ENCODE data around the gene CMIP. TPM values are rescaled to one million over a fixed set of nuclear protein-coding genes. Genes with fewer than 3 reads are reported as not detected.

The CMIP gene
- total RNA-seq, 1 experiment from 2014 or later: 63.7 TPM

DNA sequence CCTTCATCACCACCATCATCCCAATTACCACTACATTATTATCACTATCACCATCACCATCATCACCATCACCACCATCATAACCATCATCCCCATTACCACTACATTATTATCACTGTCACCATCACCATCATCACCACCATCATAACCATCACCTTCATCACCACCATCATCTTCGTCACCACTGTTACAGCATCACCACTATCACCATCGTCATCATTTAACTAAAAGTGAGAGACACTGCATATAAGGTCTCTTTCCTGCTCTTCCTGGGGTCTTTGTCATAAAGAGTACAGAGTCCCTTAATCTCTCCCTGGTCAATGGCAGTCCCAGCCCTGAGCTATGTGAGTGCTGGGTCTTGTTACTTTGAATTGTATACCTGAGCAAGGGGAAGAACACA is 133.5 kb downstream of the CMIP start (continued):
- TF ChIP-seq PRRX2 (CRISPR knock-in tag; IDR thresholded peaks at IDR 0.05) (no peak), ZNF219 (CRISPR knock-in tag; IDR thresholded peaks at IDR 0.05; ENCODE audit: borderline replicate concordance) (no peak), ZNF138 (CRISPR knock-in tag; conservative IDR thresholded peaks at IDR 0.05) (no peak)

GRCh38 chr16:81578636-81579413 is 134.2 kb downstream of the CMIP start:
- DNase-seq (ENCODE audit: low spot score): no peak
- CTCF ChIA-PET: no interaction called here

More at GRCh38 chr16:81578636-81579413, 134.2 kb downstream of the CMIP start:
- H3K27ac Mint-ChIP-seq: no peak overlapping the region
- H3K27me3 Mint-ChIP-seq (ENCODE audit: low read depth): no peaks in the 10 kb centered on the region; the same call in 1 of the 2 replicates
- TF ChIP-seq JAZF1 (CRISPR knock-in tag; IDR thresholded peaks at IDR 0.05) (no peak), ZNF281 (CRISPR knock-in tag; IDR thresholded peaks at IDR 0.05) (no peak), NFATC4 (CRISPR knock-in tag; IDR thresholded peaks at IDR 0.05) (no peak), MLX (CRISPR knock-in tag; IDR thresholded peaks at IDR 0.05) (no peak), ZNF512 (CRISPR knock-in tag; IDR thresholded peaks at IDR 0.05; ENCODE audit: borderline replicate concordance) (no peak), MAX (CRISPR knock-in tag; IDR thresholded peaks at IDR 0.05) (no peak), ATF1 (CRISPR knock-in tag; IDR thresholded peaks at IDR 0.05) (no peak), FOXP1 (CRISPR knock-in tag; IDR thresholded peaks at IDR 0.05; ENCODE audit: borderline replicate concordance) (no peak), CREM (CRISPR knock-in tag; IDR thresholded peaks at IDR 0.05) (no peak), E2F5 (CRISPR knock-in tag; IDR thresholded peaks at IDR 0.05) (no peak), MXD4 (CRISPR knock-in tag; IDR thresholded peaks at IDR 0.05; ENCODE audit: borderline replicate concordance) (no peak)
- TF ChIP-seq, protein P1, sequence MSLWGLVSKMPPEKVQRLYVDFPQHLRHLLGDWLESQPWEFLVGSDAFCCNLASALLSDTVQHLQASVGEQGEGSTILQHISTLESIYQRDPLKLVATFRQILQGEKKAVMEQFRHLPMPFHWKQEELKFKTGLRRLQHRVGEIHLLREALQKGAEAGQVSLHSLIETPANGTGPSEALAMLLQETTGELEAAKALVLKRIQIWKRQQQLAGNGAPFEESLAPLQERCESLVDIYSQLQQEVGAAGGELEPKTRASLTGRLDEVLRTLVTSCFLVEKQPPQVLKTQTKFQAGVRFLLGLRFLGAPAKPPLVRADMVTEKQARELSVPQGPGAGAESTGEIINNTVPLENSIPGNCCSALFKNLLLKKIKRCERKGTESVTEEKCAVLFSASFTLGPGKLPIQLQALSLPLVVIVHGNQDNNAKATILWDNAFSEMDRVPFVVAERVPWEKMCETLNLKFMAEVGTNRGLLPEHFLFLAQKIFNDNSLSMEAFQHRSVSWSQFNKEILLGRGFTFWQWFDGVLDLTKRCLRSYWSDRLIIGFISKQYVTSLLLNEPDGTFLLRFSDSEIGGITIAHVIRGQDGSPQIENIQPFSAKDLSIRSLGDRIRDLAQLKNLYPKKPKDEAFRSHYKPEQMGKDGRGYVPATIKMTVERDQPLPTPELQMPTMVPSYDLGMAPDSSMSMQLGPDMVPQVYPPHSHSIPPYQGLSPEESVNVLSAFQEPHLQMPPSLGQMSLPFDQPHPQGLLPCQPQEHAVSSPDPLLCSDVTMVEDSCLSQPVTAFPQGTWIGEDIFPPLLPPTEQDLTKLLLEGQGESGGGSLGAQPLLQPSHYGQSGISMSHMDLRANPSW (CRISPR knock-in tag; conservative IDR thresholded peaks at IDR 0.05; ENCODE audit: low read depth): no peak
- TF ChIP-seq, protein P2, sequence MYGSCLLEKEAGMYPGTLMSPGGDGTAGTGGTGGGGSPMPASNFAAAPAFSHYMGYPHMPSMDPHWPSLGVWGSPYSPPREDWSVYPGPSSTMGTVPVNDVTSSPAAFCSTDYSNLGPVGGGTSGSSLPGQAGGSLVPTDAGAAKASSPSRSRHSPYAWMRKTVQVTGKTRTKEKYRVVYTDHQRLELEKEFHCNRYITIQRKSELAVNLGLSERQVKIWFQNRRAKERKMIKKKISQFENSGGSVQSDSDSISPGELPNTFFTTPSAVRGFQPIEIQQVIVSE (CRISPR knock-in tag; IDR thresholded peaks at IDR 0.05; ENCODE audit: borderline replicate concordance): no peak
- TF ChIP-seq, protein P3, sequence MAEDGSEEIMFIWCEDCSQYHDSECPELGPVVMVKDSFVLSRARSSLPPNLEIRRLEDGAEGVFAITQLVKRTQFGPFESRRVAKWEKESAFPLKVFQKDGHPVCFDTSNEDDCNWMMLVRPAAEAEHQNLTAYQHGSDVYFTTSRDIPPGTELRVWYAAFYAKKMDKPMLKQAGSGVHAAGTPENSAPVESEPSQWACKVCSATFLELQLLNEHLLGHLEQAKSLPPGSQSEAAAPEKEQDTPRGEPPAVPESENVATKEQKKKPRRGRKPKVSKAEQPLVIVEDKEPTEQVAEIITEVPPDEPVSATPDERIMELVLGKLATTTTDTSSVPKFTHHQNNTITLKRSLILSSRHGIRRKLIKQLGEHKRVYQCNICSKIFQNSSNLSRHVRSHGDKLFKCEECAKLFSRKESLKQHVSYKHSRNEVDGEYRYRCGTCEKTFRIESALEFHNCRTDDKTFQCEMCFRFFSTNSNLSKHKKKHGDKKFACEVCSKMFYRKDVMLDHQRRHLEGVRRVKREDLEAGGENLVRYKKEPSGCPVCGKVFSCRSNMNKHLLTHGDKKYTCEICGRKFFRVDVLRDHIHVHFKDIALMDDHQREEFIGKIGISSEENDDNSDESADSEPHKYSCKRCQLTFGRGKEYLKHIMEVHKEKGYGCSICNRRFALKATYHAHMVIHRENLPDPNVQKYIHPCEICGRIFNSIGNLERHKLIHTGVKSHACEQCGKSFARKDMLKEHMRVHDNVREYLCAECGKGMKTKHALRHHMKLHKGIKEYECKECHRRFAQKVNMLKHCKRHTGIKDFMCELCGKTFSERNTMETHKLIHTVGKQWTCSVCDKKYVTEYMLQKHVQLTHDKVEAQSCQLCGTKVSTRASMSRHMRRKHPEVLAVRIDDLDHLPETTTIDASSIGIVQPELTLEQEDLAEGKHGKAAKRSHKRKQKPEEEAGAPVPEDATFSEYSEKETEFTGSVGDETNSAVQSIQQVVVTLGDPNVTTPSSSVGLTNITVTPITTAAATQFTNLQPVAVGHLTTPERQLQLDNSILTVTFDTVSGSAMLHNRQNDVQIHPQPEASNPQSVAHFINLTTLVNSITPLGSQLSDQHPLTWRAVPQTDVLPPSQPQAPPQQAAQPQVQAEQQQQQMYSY (CRISPR knock-in tag; IDR thresholded peaks at IDR 0.05): no peak
- TF ChIP-seq, protein P4, sequence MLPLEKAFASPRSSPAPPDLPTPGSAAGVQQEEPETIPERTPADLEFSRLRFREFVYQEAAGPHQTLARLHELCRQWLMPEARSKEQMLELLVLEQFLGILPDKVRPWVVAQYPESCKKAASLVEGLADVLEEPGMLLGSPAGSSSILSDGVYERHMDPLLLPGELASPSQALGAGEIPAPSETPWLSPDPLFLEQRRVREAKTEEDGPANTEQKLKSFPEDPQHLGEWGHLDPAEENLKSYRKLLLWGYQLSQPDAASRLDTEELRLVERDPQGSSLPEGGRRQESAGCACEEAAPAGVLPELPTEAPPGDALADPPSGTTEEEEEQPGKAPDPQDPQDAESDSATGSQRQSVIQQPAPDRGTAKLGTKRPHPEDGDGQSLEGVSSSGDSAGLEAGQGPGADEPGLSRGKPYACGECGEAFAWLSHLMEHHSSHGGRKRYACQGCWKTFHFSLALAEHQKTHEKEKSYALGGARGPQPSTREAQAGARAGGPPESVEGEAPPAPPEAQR (CRISPR knock-in tag; IDR thresholded peaks at IDR 0.05): no peak
- H3K4me1 Mint-ChIP-seq: peaks cover 10% of the 10 kb centered on the region
- ATAC-seq: no peak
- no peaks in the 10 kb centered on the region for H3K36me3 Mint-ChIP-seq
- H3K9me3 Mint-ChIP-seq: no peaks in the 10 kb centered on the region
- no peak overlapping the region for H3K4me3 Mint-ChIP-seq
- POLR2A ChIA-PET: no interaction called here

Data from WTC11 (cell line).